HG02610 (cell line): ENCODE results near the gene FAM20C.

Source experiments
- ATAC-seq: cut with Tn5 transposase; IDR thresholded peaks from one replicate; pipeline ENCODE4 v1.9.1; 2021; ENCODE audit warnings: mild to moderate bottlenecking, moderate library complexity; ENCODE audit not compliant: unreplicated experiment

The FAM20C gene

GRCh38 chr7:222716-223041 is 30.3 kb downstream of the FAM20C start:
- ATAC-seq: no peak

- no peak for ATAC-seq
Observed at GRCh38 chr7:223118-223800, 30.9 kb downstream of the FAM20C start.

- no peak for ATAC-seq
Observed at GRCh38 chr7:223861-224260, 31.5 kb downstream of the FAM20C start.

- ATAC-seq: no peak
Observed at GRCh38 chr7:226281-226895, 34.0 kb downstream of the FAM20C start.

- no peak for ATAC-seq
Observed at GRCh38 chr7:227926-228325, 35.6 kb downstream of the FAM20C start.

GRCh38 chr7:228610-229009 is 36.2 kb downstream of the FAM20C start:
- ATAC-seq: no peak

- no peak for ATAC-seq
Observed at GRCh38 chr7:229184-229964, 37.0 kb downstream of the FAM20C start.

- no peak for ATAC-seq
Observed at GRCh38 chr7:230274-230673, 37.9 kb downstream of the FAM20C start.

- no peak for ATAC-seq
Observed at GRCh38 chr7:231030-231857, 38.9 kb downstream of the FAM20C start.

- no peak for ATAC-seq
Observed at GRCh38 chr7:231858-232246, 39.5 kb downstream of the FAM20C start.

- no peak for ATAC-seq
Observed at GRCh38 chr7:232410-233248, 40.3 kb downstream of the FAM20C start.

GRCh38 chr7:233249-234035 is 41.1 kb downstream of the FAM20C start:
- no peak for ATAC-seq

GRCh38 chr7:234051-234707 is 41.8 kb downstream of the FAM20C start:
- no peak for ATAC-seq

GRCh38 chr7:234708-235553 is 42.6 kb downstream of the FAM20C start:
- no peak for ATAC-seq

- ATAC-seq: no peak
Observed at GRCh38 chr7:235576-236395, 43.4 kb downstream of the FAM20C start.

- no peak for ATAC-seq
Observed at GRCh38 chr7:236967-237366, 44.6 kb downstream of the FAM20C start.

GRCh38 chr7:237385-237784 is 45.0 kb downstream of the FAM20C start:
- ATAC-seq: no peak
